HG03521 (cell line): ENCODE measurements around the gene HPRT1.

ENCODE experiments used
- ATAC-seq: cut with Tn5 transposase; IDR thresholded peaks from one replicate; pipeline ENCODE4 v1.9.1; 2021; ENCODE audit warnings: mild to moderate bottlenecking, moderate library complexity; ENCODE audit not compliant: unreplicated experiment

HPRT1 gene

DNA sequence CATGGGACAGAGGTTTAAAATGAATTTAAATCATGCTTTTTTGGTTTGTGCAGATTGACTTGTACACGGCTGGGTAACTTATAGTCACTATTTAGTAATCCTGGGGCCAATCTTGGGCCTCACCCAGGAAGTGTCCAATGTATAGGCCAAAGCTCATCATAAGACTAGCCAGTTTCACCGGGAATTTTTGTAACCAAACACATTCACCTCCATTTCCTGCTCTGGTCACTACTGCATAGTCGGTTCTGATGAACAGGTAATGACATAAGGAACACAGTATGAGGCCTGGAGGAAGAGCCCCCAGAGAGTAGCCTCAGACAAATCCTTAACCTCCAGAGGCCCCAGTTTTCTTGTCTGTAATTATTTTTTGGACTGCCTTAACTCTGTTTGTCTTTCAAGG, 81.9 kb downstream of the HPRT1 start:
- no peak for ATAC-seq

DNA sequence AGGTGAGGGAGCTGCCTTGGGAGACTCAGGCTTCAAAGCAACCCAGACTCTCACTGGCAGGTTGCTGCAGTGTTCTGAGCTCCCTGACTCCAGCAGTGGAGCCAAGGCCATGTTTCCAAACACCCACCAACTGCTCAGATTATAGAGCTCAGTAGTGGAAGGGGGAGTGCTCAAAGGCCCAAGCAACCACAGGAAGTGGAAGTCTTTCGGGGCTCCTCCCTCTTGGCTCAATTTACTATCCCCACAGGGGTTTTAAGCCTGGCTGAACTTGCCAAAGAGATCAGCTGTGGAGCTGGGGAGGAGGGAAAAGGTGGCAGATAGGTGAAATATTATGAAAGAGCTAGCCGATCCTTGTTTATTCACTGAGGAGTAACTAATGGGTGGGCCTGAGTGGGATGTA, 82.5 kb downstream of the HPRT1 start:
- no peak for ATAC-seq

DNA sequence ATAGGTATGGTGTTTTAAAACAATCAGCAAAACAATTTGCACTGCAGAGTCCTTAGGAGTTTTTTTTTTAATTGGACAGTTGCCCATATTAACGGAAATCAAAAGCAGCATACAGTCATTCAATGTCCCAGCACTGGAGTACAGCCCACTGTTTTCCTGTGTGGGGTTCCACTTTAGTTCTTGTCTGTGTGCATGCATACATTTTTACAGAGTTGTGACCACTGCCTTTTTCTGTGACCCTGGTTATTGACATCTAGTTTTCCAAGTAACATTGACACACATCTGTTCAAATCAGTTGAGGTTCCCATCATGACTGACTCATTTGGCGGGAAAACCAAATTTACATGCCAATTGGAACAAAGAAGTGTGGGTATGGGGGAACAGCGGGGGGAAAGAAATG, 83.3 kb downstream of the HPRT1 start:
- ATAC-seq, result no peak

DNA sequence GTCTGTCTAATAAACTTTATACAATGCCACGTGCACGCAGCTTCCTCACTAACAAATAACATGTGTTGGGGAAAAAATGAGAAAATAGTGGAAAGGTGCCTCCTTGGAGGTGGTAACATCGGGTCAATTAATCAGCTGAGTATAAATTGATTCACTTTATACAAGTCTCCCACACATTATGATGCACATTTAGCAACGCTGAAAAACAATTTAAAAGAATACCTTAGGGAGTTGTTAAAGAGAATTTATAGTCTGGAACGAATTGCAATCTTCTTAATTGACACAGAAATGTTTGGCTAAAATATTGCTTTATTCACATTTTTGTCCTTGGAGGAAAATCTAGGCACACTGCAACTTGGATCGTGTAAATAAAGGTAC, 84.2 kb downstream of the HPRT1 start:
- no peak for ATAC-seq

DNA sequence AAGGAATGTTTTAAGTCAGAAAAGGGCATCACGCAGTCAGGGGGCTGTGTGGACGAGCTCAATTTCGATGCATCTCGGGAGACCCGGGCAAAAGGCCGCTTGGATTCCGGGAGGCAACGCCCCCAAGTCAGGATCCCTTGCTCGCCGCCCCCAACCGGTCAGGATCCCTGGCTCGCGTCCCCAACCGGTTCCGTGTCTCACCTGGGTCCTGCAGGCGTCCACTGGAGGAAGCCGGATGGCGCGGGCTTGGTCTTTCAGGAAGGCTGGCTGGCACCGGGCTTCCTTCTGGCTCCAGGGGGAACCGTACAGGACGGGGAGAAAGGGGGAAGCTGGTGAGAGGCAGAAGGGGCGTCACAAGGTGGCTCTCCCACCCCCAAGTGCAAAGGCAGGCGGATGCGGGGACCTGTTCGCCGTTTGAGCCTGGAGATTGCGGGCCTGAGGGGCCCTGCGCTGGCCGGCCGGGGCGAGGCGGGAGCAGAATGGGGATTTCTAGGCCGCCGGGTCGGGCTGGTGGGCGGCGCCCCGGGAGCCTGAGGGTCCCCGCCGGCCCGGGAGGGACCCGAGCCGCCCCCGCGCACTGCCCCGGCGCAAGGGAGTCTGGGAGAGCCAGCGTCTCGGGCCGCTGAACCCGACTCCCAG, 84.7 kb downstream of the HPRT1 start:
- ATAC-seq, result no peak

DNA sequence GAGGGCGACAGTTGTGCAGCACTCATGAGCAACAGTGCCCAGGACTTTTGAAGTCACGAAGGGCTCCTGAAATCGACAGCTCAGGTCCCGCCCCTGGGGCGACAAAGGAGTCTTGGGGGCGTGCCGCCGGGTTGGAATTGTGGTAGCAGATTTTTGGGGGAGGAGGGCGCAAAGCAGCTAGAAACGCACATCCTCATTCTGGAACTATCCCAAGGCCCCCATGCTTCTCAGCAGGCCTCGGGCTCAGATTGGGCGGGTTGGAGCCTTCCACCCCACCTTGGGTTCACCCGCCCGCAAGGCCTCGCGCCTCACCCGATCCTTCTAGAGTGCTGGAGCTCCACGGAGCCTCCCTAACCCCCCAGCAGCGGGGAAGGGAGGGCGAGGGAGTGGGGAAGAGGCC, 85.5 kb downstream of the HPRT1 start:
- no peak for ATAC-seq

DNA sequence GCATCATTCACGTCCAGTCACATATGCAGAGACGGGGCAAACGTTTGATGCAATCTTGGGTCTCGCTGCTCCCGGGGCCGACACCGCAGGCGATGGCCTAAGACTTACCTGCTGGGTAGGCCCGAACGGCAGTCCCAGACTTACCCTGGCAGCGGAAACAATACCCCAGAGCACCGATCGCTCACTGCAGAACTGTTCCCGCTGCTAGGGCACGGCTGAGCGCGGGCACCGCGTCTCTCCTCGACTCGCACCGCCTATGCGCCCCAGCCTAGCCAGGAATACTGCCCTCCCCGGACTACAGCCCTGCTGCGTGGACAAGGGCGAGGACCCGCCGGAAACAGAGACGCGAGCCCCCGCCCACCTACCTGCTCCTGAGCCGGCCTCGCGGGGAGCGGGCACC, 86.2 kb downstream of the HPRT1 start:
- no peak for ATAC-seq

DNA sequence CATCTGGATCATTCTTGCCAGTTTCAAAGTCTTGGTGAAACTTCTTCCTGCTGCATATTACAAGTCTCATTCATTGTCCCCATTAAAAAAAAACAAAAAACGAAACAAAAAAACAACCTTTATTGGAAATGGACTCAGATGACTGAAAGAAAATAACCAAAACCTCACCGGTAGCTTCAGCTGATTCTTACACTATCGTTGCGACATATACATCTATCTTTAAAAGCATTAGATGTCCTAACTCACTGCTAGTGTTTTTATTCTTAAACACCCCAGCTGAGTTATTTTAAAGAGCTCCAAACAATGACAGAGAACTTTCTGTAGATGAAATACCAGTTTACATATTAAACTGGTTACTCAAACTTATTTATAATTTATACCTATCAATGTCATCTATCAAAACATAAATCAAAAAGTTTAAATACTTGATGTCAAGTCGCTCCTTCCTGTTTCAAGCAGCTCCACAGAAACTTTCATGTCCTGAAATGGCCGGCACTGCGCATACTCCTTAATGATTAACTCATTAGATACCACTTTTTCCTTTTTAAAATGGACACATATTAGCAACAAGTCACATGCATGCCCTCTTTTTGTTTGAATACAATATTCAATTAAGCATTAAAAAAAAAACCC, 87.2 kb downstream of the HPRT1 start:
- no peak for ATAC-seq

DNA sequence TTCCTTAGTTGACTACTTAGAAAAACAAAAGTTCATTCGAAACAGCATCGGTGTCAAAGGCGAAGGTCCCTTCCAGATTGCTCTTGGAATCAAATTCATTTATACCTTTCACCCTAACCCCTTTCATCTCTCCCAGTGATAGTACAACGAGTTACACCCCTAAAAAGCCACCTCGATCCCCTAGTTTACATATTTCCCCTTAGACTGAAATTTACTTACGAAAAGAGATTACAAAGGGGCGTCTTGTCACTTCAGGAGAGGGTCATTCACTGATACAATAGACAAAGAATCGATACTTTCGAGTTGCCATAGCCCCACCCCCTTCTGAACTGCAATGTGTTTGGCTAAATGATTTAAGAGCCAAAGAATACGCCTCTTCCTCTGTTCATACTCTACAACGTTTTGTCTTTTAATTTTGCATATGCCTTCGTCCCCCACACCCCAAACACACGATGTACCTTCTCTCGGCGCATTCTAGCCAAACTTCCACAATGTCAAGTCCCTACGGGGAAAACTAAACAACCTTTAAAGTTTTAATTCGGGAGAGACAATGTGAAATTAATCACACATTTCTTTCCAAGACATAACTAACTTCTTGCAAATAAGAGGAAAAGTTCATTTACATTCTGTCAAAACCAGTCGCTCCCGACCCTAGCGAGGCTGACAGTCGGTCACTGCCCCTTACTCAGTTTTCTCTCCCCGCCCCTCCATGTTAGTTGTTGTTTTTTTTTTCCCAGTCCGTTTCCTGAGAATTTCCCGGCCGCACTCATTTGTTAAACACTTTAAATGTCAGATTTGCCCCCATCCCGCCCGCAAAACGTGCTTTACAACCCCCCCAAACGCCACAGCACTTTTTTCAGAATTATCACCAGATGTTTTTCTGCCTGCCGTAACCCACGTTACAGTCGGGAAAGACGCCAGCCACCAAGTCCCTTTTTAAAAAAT, 88.6 kb downstream of the HPRT1 start:
- ATAC-seq, result no peak
